ENCODE data around the gene DYRK4. TPM values are rescaled to one million over a fixed set of nuclear protein-coding genes. Genes with fewer than 3 reads are reported as not detected.

Gene DYRK4
- total and polyA plus RNA-seq, 2 donors (not counting 1 experiment from before 2014, with no cell fraction given): 55.2 to 63.1 TPM

GRCh38 chr12:4609071-4609470, 47.1 kb downstream of the DYRK4 start:
- Histone ChIP-seq H2AFZ (ENCODE audit: low read length) (no peak overlapping the region), H3K4me1 (ENCODE audit: control insufficient read depth, extremely low read depth, insufficient read depth, low read length) (peaks cover 2% of the 10 kb centered on the region), H3K27ac (ENCODE audit: insufficient read depth, low read length) (no peak overlapping the region), H3K9ac (ENCODE audit: insufficient read depth, low read length) (no peak overlapping the region), H3K79me2 (ENCODE audit: control insufficient read depth, insufficient read depth, low read length) (peaks cover 7% of the 10 kb centered on the region), H3K36me3 (ENCODE audit: control insufficient read depth, insufficient read depth, low read length) (no peaks in the 10 kb centered on the region), H4K20me1 (ENCODE audit: control insufficient read depth, extremely low read depth, insufficient read depth, low read length) (no peaks in the 10 kb centered on the region), H3K27me3 (ENCODE audit: control insufficient read depth, insufficient read depth, low read length) (no peaks in the 10 kb centered on the region), H3K9me3 (ENCODE audit: control insufficient read depth, insufficient read depth, low read depth, low read length) (no peaks in the 10 kb centered on the region), H3K4me3 (replicated peaks in 1 of 4; ENCODE audit: control extremely low read depth in 1 of 4, insufficient read depth in 1 of 4, low read depth in 3 of 4, low read length in 4 of 4) (no peak overlapping the region), H3K4me2 (ENCODE audit: extremely low read depth, insufficient read depth, low read length) (no peak overlapping the region)
- TF ChIP-seq, protein P1, sequence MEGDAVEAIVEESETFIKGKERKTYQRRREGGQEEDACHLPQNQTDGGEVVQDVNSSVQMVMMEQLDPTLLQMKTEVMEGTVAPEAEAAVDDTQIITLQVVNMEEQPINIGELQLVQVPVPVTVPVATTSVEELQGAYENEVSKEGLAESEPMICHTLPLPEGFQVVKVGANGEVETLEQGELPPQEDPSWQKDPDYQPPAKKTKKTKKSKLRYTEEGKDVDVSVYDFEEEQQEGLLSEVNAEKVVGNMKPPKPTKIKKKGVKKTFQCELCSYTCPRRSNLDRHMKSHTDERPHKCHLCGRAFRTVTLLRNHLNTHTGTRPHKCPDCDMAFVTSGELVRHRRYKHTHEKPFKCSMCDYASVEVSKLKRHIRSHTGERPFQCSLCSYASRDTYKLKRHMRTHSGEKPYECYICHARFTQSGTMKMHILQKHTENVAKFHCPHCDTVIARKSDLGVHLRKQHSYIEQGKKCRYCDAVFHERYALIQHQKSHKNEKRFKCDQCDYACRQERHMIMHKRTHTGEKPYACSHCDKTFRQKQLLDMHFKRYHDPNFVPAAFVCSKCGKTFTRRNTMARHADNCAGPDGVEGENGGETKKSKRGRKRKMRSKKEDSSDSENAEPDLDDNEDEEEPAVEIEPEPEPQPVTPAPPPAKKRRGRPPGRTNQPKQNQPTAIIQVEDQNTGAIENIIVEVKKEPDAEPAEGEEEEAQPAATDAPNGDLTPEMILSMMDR (conservative IDR thresholded peaks at IDR 0.05 in 1 of 2, IDR thresholded peaks at IDR 0.05 in 1 of 2; ENCODE audit: low read depth in 1 of 2, low read length in 2 of 2): no peak
- no peak for TF ChIP-seq EZH2 (IDR thresholded peaks at IDR 0.05; ENCODE audit: low read length, missing control alignments)
- no peak for DNase-seq (ENCODE audit: low read depth in 2 of 2)

DNA sequence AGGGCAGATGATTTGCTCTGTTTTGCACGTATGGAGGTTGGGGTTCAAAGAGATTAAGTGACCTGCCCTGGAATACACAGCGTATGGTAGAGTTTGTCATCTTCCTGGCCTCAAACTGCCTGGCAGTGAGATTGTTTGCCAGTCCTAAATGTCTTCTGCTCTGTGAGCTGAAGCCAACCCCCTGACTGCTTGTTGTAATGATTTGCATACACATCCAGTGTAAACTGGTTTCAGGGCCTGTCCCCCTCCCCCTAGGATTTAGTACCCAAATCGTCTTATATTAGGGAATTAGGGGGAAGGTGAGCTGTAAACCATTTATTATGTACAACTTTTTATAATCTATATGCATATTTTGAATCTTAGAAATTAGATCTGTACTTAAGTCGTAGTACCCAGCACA, 48.5 kb downstream of the DYRK4 start:
- peaks cover 2% of the 10 kb centered on the region for H3K79me2 ChIP-seq (ENCODE audit: control insufficient read depth, insufficient read depth, low read length)
- H3K4me1 ChIP-seq (ENCODE audit: control insufficient read depth, extremely low read depth, insufficient read depth, low read length): peaks cover 2% of the 10 kb centered on the region
- no peak overlapping the region for H3K4me3 ChIP-seq (replicated peaks in 1 of 4; ENCODE audit: control extremely low read depth in 1 of 4, insufficient read depth in 1 of 4, low read depth in 3 of 4, low read length in 4 of 4)
- no peaks in the 10 kb centered on the region for H3K9me3 ChIP-seq (ENCODE audit: control insufficient read depth, insufficient read depth, low read depth, low read length)
- no peak for TF ChIP-seq EZH2 (IDR thresholded peaks at IDR 0.05; ENCODE audit: low read length, missing control alignments)
- TF ChIP-seq, protein P1 (conservative IDR thresholded peaks at IDR 0.05 in 1 of 2, IDR thresholded peaks at IDR 0.05 in 1 of 2; ENCODE audit: low read depth in 1 of 2, low read length in 2 of 2): no peak
- no peak overlapping the region for H2AFZ ChIP-seq (ENCODE audit: low read length)
- H3K36me3 ChIP-seq (ENCODE audit: control insufficient read depth, insufficient read depth, low read length): no peaks in the 10 kb centered on the region
- no peaks in the 10 kb centered on the region for H3K27me3 ChIP-seq (ENCODE audit: control insufficient read depth, insufficient read depth, low read length)
- H3K4me2 ChIP-seq (ENCODE audit: extremely low read depth, insufficient read depth, low read length): no peak overlapping the region
- H4K20me1 ChIP-seq (ENCODE audit: control insufficient read depth, extremely low read depth, insufficient read depth, low read length): no peaks in the 10 kb centered on the region
- DNase-seq (ENCODE audit: low read depth in 2 of 2): no peak
- H3K9ac ChIP-seq (ENCODE audit: insufficient read depth, low read length): no peak overlapping the region
- no peak overlapping the region for H3K27ac ChIP-seq (ENCODE audit: insufficient read depth, low read length)

DNA sequence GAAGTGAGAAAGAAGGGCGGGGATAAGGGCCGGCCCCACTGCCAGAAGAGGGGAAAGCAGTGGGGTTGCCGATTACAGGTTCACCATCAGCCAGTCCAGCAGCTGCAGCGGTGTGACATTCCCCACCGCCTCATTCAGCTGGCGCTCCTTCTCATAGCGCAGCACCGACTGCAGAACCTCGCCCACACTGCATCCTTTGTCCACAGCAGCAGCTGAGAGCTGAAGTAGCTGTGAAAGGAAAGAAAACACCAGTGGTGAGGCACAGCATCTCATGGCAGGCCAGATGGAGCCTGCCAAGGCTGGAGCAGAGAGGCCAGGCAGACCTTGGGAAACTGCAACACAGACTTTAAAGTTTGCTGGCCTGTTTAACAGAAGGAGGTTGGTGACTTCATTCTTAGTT, 53.7 kb downstream of the DYRK4 start:
- Histone ChIP-seq H3K9me3 (ENCODE audit: control insufficient read depth, insufficient read depth, low read depth, low read length) (no peaks in the 10 kb centered on the region), H3K4me1 (ENCODE audit: control insufficient read depth, extremely low read depth, insufficient read depth, low read length) (no peaks in the 10 kb centered on the region), H3K36me3 (ENCODE audit: control insufficient read depth, insufficient read depth, low read length) (no peaks in the 10 kb centered on the region), H3K9ac (ENCODE audit: insufficient read depth, low read length) (no peak overlapping the region), H3K4me3 (replicated peaks in 1 of 4; ENCODE audit: control extremely low read depth in 1 of 4, insufficient read depth in 1 of 4, low read depth in 3 of 4, low read length in 4 of 4) (no peak overlapping the region), H2AFZ (ENCODE audit: low read length) (no peak overlapping the region), H3K27me3 (ENCODE audit: control insufficient read depth, insufficient read depth, low read length) (no peaks in the 10 kb centered on the region), H4K20me1 (ENCODE audit: control insufficient read depth, extremely low read depth, insufficient read depth, low read length) (no peaks in the 10 kb centered on the region), H3K27ac (ENCODE audit: insufficient read depth, low read length) (no peak overlapping the region), H3K79me2 (ENCODE audit: control insufficient read depth, insufficient read depth, low read length) (no peaks in the 10 kb centered on the region), H3K4me2 (ENCODE audit: extremely low read depth, insufficient read depth, low read length) (no peak overlapping the region)
- TF ChIP-seq, protein P1 (conservative IDR thresholded peaks at IDR 0.05 in 1 of 2, IDR thresholded peaks at IDR 0.05 in 1 of 2; ENCODE audit: low read depth in 1 of 2, low read length in 2 of 2): no peak
- no peak for TF ChIP-seq EZH2 (IDR thresholded peaks at IDR 0.05; ENCODE audit: low read length, missing control alignments)
- no peak for DNase-seq (ENCODE audit: low read depth in 2 of 2)
